OCI-LY7 (cell line): ENCODE results near the gene SAC3D1. TPM values are rescaled to one million over a fixed set of nuclear protein-coding genes. Genes with fewer than 3 reads are reported as not detected.

Experiments
- BruUV-seq: library from RNA; stranded (reverse); fragments of 400-500 nt; replicated peaks from 2 replicates; lab custom pipeline; 2021; lab: Mats Ljungman, UMichigan
- CTCF ChIA-PET: fragments of 300-600 bp; sonication (Branson Sonifier 250); formaldehyde crosslinking; loops from one replicate; lab custom pipeline; 2022; ENCODE audit warnings: antibody characterized with exemption; ENCODE audit not compliant: unreplicated experiment; lab: Charles Lee
- POLR2A ChIA-PET: fragments of 300-600 bp; sonication (Branson Sonifier 250); formaldehyde crosslinking; loops from one replicate; lab custom pipeline; 2022; ENCODE audit warnings: antibody characterized with exemption; lab: Charles Lee
- DNase-seq: peaks from one replicate; pipeline ENCODE4 v3.0.0-alpha.2; 2015; ENCODE audit warnings: low spot score
- H2AFZ ChIP-seq: fragments of 200-600 bp; sonication (generic), shearing (Covaris generic); 2 replicates; pipeline ENCODE4 v1.6.1; 2014; ENCODE audit warnings: mild to moderate bottlenecking, antibody characterized with exemption, low read length, moderate library complexity
- H3K27ac ChIP-seq: fragments of 200-600 bp; sonication (generic); 2 replicates; pipeline ENCODE4 v1.5.1; 2014; ENCODE audit warnings: mixed run types, low read depth, mild to moderate bottlenecking, moderate library complexity, low read length, inconsistent platforms; ENCODE audit not compliant: poor library complexity, severe bottlenecking
- H3K36me3 ChIP-seq: fragments of 200-600 bp; sonication (generic); 2 replicates; pipeline ENCODE4 v1.6.1; 2014; ENCODE audit warnings: mild to moderate bottlenecking, antibody characterized with exemption, low read length, moderate library complexity, mixed read lengths; ENCODE audit not compliant: insufficient read depth
- H3K4me1 ChIP-seq: fragments of 200-600 bp; sonication (generic); 2 replicates; pipeline ENCODE4 v1.5.1; 2014; ENCODE audit warnings: mild to moderate bottlenecking, low read length; ENCODE audit not compliant: insufficient read depth, poor library complexity, severe bottlenecking
- H3K4me2 ChIP-seq: fragments of 200-600 bp; sonication (generic); 2 replicates; pipeline ENCODE4 v1.6.1; 2014; ENCODE audit warnings: mild to moderate bottlenecking, low read length
- H3K4me3 ChIP-seq: fragments of 200-600 bp; sonication (generic); 2 replicates; pipeline ENCODE4 v1.5.1; 2014; ENCODE audit warnings: mild to moderate bottlenecking, low read depth, low read length; ENCODE audit not compliant: poor library complexity, severe bottlenecking
- H3K79me2 ChIP-seq: fragments of 200-600 bp; sonication (generic); 2 replicates; pipeline ENCODE4 v1.6.1; 2016; ENCODE audit warnings: low read depth, mild to moderate bottlenecking, low read length, moderate library complexity, mixed read lengths; ENCODE audit not compliant: insufficient read depth
- H3K9me2 ChIP-seq: fragments of 200-600 bp; sonication (generic); 2 replicates; pipeline ENCODE4 v1.6.1; 2016; ENCODE audit warnings: mild to moderate bottlenecking, low read length, mixed read lengths; ENCODE audit not compliant: insufficient read depth
- H3K9me3 ChIP-seq: fragments of 200-600 bp; sonication (generic); 2 replicates; pipeline ENCODE4 v1.6.1; 2014; ENCODE audit warnings: mild to moderate bottlenecking, mixed run types, low read length, mixed read lengths
- H4K20me1 ChIP-seq: fragments of 200-600 bp; sonication (generic); 2 replicates; pipeline ENCODE4 v1.6.1; 2014; ENCODE audit warnings: mild to moderate bottlenecking, antibody characterized with exemption, low read length, moderate library complexity, mixed read lengths; ENCODE audit not compliant: insufficient read depth
- EZH2phosphoT487 ChIP-seq: fragments of 200-600 bp; sonication (generic); IDR thresholded peaks from 2 replicates; pipeline ENCODE4 v1.6.1; 2018; ENCODE audit warnings: low read depth, borderline replicate concordance, mild to moderate bottlenecking, mixed run types, antibody characterized with exemption, low read length, moderate library complexity, mixed read lengths
- intact Hi-C: fragments of 100-400 bp; cut with micrococcal nuclease; formaldehyde crosslinking; loops from one replicate; pipeline ENCODE4 v1.10.0; 2022; ENCODE audit not compliant: unreplicated experiment
- total RNA-seq, 2 experiments: library from RNA; depleted of rRNA in 1 of 2; stranded (reverse); fragments of >200 nt in 1 of 2; shearing (Covaris generic) in 1 of 2; gene quantifications; 2 replicates each; pipeline ENCODE4 v1.2.3, GENCODE V29; 2014 to 2022
- TF ChIP-seq, protein P1 (sequence below): fragments of 200-600 bp; sonication (generic); conservative IDR thresholded peaks from 2 replicates; pipeline ENCODE4 v1.5.1; 2014; ENCODE audit warnings: mild to moderate bottlenecking, antibody characterized with exemption, low read length, moderate library complexity, mixed read lengths

SAC3D1 gene
- total RNA-seq, 2 experiments from 2014 or later: 28.2 to 32.5 TPM

DNA sequence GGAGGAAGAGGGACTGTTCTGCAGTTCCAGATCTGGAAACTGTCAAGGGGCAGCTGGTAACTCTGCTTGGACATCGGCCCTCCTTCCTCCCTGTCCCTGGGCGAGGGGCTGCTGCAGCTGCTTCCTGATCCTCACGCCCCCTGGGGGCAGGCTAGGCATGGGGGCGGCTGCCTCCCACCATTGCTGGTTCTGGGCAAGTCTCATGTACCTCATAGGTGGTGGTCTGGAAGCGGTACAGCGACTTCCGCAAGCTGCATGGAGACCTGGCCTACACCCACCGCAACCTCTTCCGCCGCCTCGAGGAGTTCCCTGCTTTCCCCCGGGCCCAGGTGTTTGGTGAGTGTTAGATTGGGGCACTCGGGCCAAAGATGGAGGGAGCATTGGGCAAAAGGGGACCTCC is 8.8 kb upstream of the SAC3D1 start:
- ChIA-PET POLR2A (interaction anchor here (0.7 kb wide), 1 partner anchor 19 kb away, joined by 3 read pairs; no protein-coding TSS in a partner anchor), CTCF (no interaction called here)
- Histone ChIP-seq H3K4me2 (no peak overlapping the region), H3K36me3 (peaks cover 13% of the 10 kb centered on the region), H3K9me2 (no peaks in the 10 kb centered on the region), H4K20me1 (no peaks in the 10 kb centered on the region), H3K9me3 (no peaks in the 10 kb centered on the region), H3K79me2 (peaks cover 8% of the 10 kb centered on the region; the same call in 1 of the 2 replicates), H2AFZ (no peak overlapping the region), H3K4me1 (peaks cover 21% of the 10 kb centered on the region), H3K27ac (no peak overlapping the region), H3K4me3 (no peak overlapping the region)
- BruUV-seq: no TSS peak
- intact Hi-C loops: no loop called here
- TF ChIP-seq EZH2phosphoT487: no peak
- TF ChIP-seq, protein P1, sequence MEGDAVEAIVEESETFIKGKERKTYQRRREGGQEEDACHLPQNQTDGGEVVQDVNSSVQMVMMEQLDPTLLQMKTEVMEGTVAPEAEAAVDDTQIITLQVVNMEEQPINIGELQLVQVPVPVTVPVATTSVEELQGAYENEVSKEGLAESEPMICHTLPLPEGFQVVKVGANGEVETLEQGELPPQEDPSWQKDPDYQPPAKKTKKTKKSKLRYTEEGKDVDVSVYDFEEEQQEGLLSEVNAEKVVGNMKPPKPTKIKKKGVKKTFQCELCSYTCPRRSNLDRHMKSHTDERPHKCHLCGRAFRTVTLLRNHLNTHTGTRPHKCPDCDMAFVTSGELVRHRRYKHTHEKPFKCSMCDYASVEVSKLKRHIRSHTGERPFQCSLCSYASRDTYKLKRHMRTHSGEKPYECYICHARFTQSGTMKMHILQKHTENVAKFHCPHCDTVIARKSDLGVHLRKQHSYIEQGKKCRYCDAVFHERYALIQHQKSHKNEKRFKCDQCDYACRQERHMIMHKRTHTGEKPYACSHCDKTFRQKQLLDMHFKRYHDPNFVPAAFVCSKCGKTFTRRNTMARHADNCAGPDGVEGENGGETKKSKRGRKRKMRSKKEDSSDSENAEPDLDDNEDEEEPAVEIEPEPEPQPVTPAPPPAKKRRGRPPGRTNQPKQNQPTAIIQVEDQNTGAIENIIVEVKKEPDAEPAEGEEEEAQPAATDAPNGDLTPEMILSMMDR: 0 out of 2 replicates have a peak, but pooled peaks have one; percentile 33
- DNase-seq: no peak

DNA sequence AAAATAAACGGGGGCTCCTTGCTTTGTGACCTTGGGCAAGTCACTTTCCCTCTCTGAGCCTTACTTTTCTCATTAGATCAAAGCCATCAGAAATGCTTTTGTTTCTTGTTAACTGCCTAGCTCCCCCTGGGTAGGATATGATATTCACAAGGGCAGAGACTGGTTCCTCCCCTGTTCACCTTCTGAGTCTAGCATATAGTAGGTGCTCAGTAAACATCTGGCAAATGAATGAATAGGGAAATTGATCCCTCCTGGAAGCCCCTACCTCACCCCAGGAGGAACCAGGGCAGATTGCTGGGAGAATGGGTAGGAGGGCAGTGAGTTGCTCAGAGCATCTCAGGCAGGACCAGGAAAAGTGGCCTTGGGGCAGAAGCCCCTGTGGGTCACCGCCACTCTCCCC is 6.6 kb upstream of the SAC3D1 start:
- Histone ChIP-seq H3K36me3 (peaks cover 13% of the 10 kb centered on the region), H4K20me1 (no peaks in the 10 kb centered on the region), H3K4me1 (peaks cover 24% of the 10 kb centered on the region), H3K9me2 (no peaks in the 10 kb centered on the region), H3K9me3 (no peaks in the 10 kb centered on the region), H3K4me3 (no peak overlapping the region), H3K79me2 (no peaks in the 10 kb centered on the region; the same call in 1 of the 2 replicates), H2AFZ (no peak overlapping the region), H3K27ac (no peak overlapping the region), H3K4me2 (no peak overlapping the region)
- ChIA-PET CTCF (no interaction called here), POLR2A (no interaction called here)
- intact Hi-C loops: no loop called here
- TF ChIP-seq EZH2phosphoT487: no peak
- TF ChIP-seq, protein P1: no peak
- DNase-seq: no peak
- BruUV-seq: no TSS peak

DNA sequence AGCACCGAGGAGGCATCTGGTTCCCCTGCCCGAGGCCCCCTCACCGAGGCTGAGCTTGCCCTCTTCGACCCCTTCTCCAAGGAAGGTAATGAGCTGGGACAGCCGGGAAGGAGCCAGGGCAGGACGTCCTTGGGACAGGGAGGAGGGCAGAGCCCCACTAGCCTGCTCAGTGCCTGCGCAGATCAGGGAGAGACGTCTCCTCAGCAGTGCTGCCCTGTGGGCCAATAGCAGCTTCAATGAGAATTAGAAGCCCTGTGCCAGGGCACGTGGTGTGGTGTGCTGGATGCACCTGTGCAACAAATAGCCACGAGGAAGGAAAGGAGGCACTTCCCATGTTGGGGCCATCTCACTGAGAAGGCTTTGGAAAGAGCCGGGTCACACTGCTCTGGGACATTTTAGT is 5.4 kb upstream of the SAC3D1 start:
- no TSS peak for BruUV-seq
- CTCF ChIA-PET: no interaction called here
- peaks cover 21% of the 10 kb centered on the region for H3K36me3 ChIP-seq
- TF ChIP-seq EZH2phosphoT487: no peak
- TF ChIP-seq, protein P1: no peak
- intact Hi-C loops: no loop called here
- no peaks in the 10 kb centered on the region for H4K20me1 ChIP-seq
- H3K4me2 ChIP-seq: no peak overlapping the region
- H3K4me1 ChIP-seq: peaks cover 36% of the 10 kb centered on the region
- H3K9me3 ChIP-seq: no peaks in the 10 kb centered on the region
- H2AFZ ChIP-seq: no peak overlapping the region
- POLR2A ChIA-PET: interaction anchor here (1.0 kb wide), 1 partner anchor 48 kb away, joined by 3 read pairs; the partner anchor contains the start of genes CDCA5 and ZFPL1
- H3K9me2 ChIP-seq: no peaks in the 10 kb centered on the region
- no peak overlapping the region for H3K27ac ChIP-seq
- H3K79me2 ChIP-seq: no peaks in the 10 kb centered on the region
- DNase-seq: no peak
- H3K4me3 ChIP-seq: no peak overlapping the region
